ENCODE data around the gene CUX1.

GRCh38 chr7:102082693-102083368 lies 265.4 kb downstream of the CUX1 start:
- TF ChIP-seq EZH2 (IDR thresholded peaks at IDR 0.05; ENCODE audit: borderline replicate concordance, insufficient read depth, low read depth, low read length, poor library complexity, severe bottlenecking): no peak
- TF ChIP-seq CTCF (IDR thresholded peaks at IDR 0.05): no peak
